Caco-2 (cell line): ENCODE measurements around the gene ADGRA1. TPM values are rescaled to one million over a fixed set of nuclear protein-coding genes. Genes with fewer than 3 reads are reported as not detected.

ENCODE experiments used
- Bru-seq: library from RNA; stranded (reverse); fragments of 400-500 nt; gene quantifications from one replicate; lab custom pipeline; 2021; lab: Mats Ljungman, UMichigan
- BruChase-seq, 2 experiments: library from RNA; stranded (reverse); fragments of 400-500 nt; gene quantifications; one replicate each; lab custom pipeline; 2021; lab: Mats Ljungman, UMichigan
- BruUV-seq: library from RNA; stranded (reverse); fragments of 400-500 nt; replicated peaks from 2 replicates; lab custom pipeline; 2021; lab: Mats Ljungman, UMichigan
- CTCF ChIA-PET: fragments of 300-600 bp; sonication (Branson Sonifier 250); formaldehyde crosslinking; loops from one replicate; lab custom pipeline; 2022; ENCODE audit warnings: antibody characterized with exemption; lab: Charles Lee
- POLR2A ChIA-PET: fragments of 300-600 bp; sonication (Branson Sonifier 250); formaldehyde crosslinking; loops from one replicate; lab custom pipeline; 2022; ENCODE audit warnings: antibody characterized with exemption; lab: Charles Lee
- DNase-seq, 2 experiments: peaks; one replicate each; pipeline versions ENCODE4 v3.0.0 to v3.0.0-alpha.2; 2020 to 2022
- H3K27me3 ChIP-seq: replicated peaks from 2 replicates; pipeline ENCODE4 v1.6.0; 2011; ENCODE audit warnings: low read length; ENCODE audit not compliant: control insufficient read depth, insufficient read depth
- H3K36me3 ChIP-seq: 2 replicates; pipeline ENCODE4 v1.5.1; 2011; ENCODE audit warnings: low read length; ENCODE audit not compliant: control insufficient read depth, insufficient read depth
- H3K4me1 ChIP-seq: fragments of 250-450 bp; sonication (Bioruptor Pico); 2 replicates; pipeline ENCODE4 v1.5.1; 2020; ENCODE audit warnings: mild to moderate bottlenecking
- H3K4me3 ChIP-seq: 2 replicates; pipeline ENCODE4 v1.5.1; 2011; ENCODE audit warnings: low read depth, mild to moderate bottlenecking, control low read depth, low read length
- H3K9me3 ChIP-seq: fragments of 250-450 bp; sonication (Bioruptor Pico); 2 replicates; pipeline ENCODE4 v1.5.1; 2020; ENCODE audit warnings: mild to moderate bottlenecking, moderate library complexity
- H3K27ac Mint-ChIP-seq: one replicate; pipeline ENCODE4 v1.8.0; 2022; ENCODE audit warnings: mixed read lengths; ENCODE audit not compliant: unreplicated experiment
- H3K27me3 Mint-ChIP-seq: one replicate; pipeline ENCODE4 v1.8.0; 2022; ENCODE audit warnings: mixed read lengths; ENCODE audit not compliant: insufficient read depth, unreplicated experiment
- H3K36me3 Mint-ChIP-seq: one replicate; pipeline ENCODE4 v1.8.0; 2022; ENCODE audit warnings: mild to moderate bottlenecking, mixed read lengths; ENCODE audit not compliant: insufficient read depth, unreplicated experiment
- H3K4me1 Mint-ChIP-seq: one replicate; pipeline ENCODE4 v1.8.0; 2022; ENCODE audit warnings: low read depth, mixed read lengths; ENCODE audit not compliant: unreplicated experiment
- H3K4me3 Mint-ChIP-seq: one replicate; pipeline ENCODE4 v1.8.0; 2022; ENCODE audit warnings: mild to moderate bottlenecking, moderate library complexity, mixed read lengths; ENCODE audit not compliant: unreplicated experiment
- H3K9me3 Mint-ChIP-seq: one replicate; pipeline ENCODE4 v1.8.0; 2022; ENCODE audit warnings: mixed read lengths; ENCODE audit not compliant: unreplicated experiment
- CTCF ChIP-seq, 2 experiments: fragments of 200-600 bp in 1 of 2; IDR thresholded peaks; 1 replicate in 1 of 2; 2 replicates in 1 of 2; pipeline versions ENCODE4 v1.5.1 to v1.8.0; 2011 to 2022; ENCODE audit warnings: antibody characterized with exemption in 1 of 2, control low read depth in 1 of 2, inconsistent platforms in 1 of 2, low read depth in 1 of 2, low read length in 1 of 2, mild to moderate bottlenecking in 1 of 2, moderate library complexity in 1 of 2; ENCODE audit not compliant: insufficient read depth in 1 of 2, severe bottlenecking in 1 of 2, unreplicated experiment in 1 of 2
- intact Hi-C: fragments of 100-400 bp; cut with micrococcal nuclease; formaldehyde crosslinking; loops from one replicate; pipeline ENCODE4 v1.10.0; 2022; ENCODE audit not compliant: unreplicated experiment
- long read RNA-seq: library from polyadenylated mRNA; stranded (forward); transcript quantifications from one replicate; pipeline ENCODE4 v2.0.0, GENCODE V29; 2022
- total RNA-seq: library from RNA; stranded (reverse); gene quantifications from 2 replicates; pipeline ENCODE4 v1.2.3, GENCODE V29; 2022

Gene ADGRA1
- not detected in 2 replicates for total RNA-seq
- percentile 3 among the genes with signal in this experiment for Bru-seq, nascent RNA
- percentile 2 among the genes with signal in this experiment for BruChase-seq, experiment 1, labeled RNA remaining after a 2-hour chase
- BruChase-seq, experiment 2, labeled RNA remaining after a 6-hour chase: percentile 6 among the genes with signal in this experiment
- long read RNA-seq: 0 reads

GRCh38 chr10:133087679-133088178 lies at the start of gene ADGRA1:
Gene ADGRA1 (plus strand): TSS chr10:133087924. CDS start chr10:133088910, 986 bp downstream.
- no peaks in the 10 kb centered on the region for H3K4me1 Mint-ChIP-seq
- Histone ChIP-seq H3K27me3 (peaks cover 7% of the 10 kb centered on the region), H3K4me1 (peaks cover 14% of the 10 kb centered on the region; the same call in 1 of the 2 replicates), H3K4me3 (no peak within 1 kb of the TSS), H3K36me3 (no peaks in the 10 kb centered on the region), H3K9me3 (no peaks in the 10 kb centered on the region; the same call in 1 of the 2 replicates)
- no peak for TF ChIP-seq CTCF (IDR thresholded peaks at IDR 0.05; ENCODE audit: insufficient read depth in 1 of 2, low read depth in 1 of 2, low read length in 1 of 2, severe bottlenecking in 1 of 2, unreplicated experiment in 1 of 2)
- H3K36me3 Mint-ChIP-seq: no peaks in the 10 kb centered on the region
- ChIA-PET CTCF (no interaction called here), POLR2A (no interaction called here)
- peak within 1 kb of the TSS; percentile 61 for H3K4me3 Mint-ChIP-seq
- H3K9me3 Mint-ChIP-seq: no peaks in the 10 kb centered on the region
- no TSS peak for BruUV-seq
- no peak within 1 kb of the TSS for H3K27ac Mint-ChIP-seq
- peak in 1 of 2 experiments; percentile 45 for DNase-seq
- H3K27me3 Mint-ChIP-seq: peaks cover 48% of the 10 kb centered on the region
- intact Hi-C loops: no loop called here

- ChIA-PET CTCF (no interaction called here), POLR2A (no interaction called here)
- H3K4me3 Mint-ChIP-seq: no peak overlapping the region
- BruUV-seq: no TSS peak
- H3K27me3 Mint-ChIP-seq: no peaks in the 10 kb centered on the region
- Histone ChIP-seq H3K4me3 (no peak overlapping the region), H3K4me1 (peaks cover 37% of the 10 kb centered on the region), H3K36me3 (no peaks in the 10 kb centered on the region), H3K9me3 (peaks cover 15% of the 10 kb centered on the region), H3K27me3 (no peaks in the 10 kb centered on the region)
- H3K4me1 Mint-ChIP-seq: peaks cover 13% of the 10 kb centered on the region
- peak overlapping the region; percentile 53 for H3K27ac Mint-ChIP-seq
- H3K36me3 Mint-ChIP-seq: peaks cover 12% of the 10 kb centered on the region
- intact Hi-C loops: no loop called here
- peaks cover 18% of the 10 kb centered on the region for H3K9me3 Mint-ChIP-seq
- no peak for DNase-seq
- TF ChIP-seq CTCF (IDR thresholded peaks at IDR 0.05; ENCODE audit: insufficient read depth in 1 of 2, low read depth in 1 of 2, low read length in 1 of 2, severe bottlenecking in 1 of 2, unreplicated experiment in 1 of 2): no peak
These were observed 49.5 kb upstream of the ADGRA1 start for GRCh38 chr10:133038036-133038823.

- intact Hi-C loops: no loop called here
- DNase-seq: peak in 1 of 2 experiments; percentile 33
- no peak for TF ChIP-seq CTCF (IDR thresholded peaks at IDR 0.05; ENCODE audit: insufficient read depth in 1 of 2, low read depth in 1 of 2, low read length in 1 of 2, severe bottlenecking in 1 of 2, unreplicated experiment in 1 of 2)
These were observed 48.5 kb upstream of the ADGRA1 start for GRCh38 chr10:133039107-133039802.

More at GRCh38 chr10:133039107-133039802, 48.5 kb upstream of the ADGRA1 start:
- Mint-ChIP-seq H3K27ac (no peak overlapping the region), H3K4me1 (peaks cover 13% of the 10 kb centered on the region), H3K9me3 (peaks cover 10% of the 10 kb centered on the region), H3K27me3 (no peaks in the 10 kb centered on the region), H3K36me3 (peaks cover 11% of the 10 kb centered on the region), H3K4me3 (no peak overlapping the region)
- Histone ChIP-seq H3K4me1 (peaks cover 31% of the 10 kb centered on the region), H3K27me3 (no peaks in the 10 kb centered on the region), H3K4me3 (peak overlapping the region; percentile 14; the same call in 1 of the 2 replicates), H3K9me3 (peaks cover 6% of the 10 kb centered on the region; the same call in 1 of the 2 replicates), H3K36me3 (no peaks in the 10 kb centered on the region)
- no TSS peak for BruUV-seq
- CTCF ChIA-PET: no interaction called here
- POLR2A ChIA-PET: no interaction called here
